Esophagus muscularis mucosa (tissue), 4 donors: Measurements from ENCODE around the gene RND1. TPM values are rescaled to one million over a fixed set of nuclear protein-coding genes. Genes with fewer than 3 reads are reported as not detected.
"Not testable (repeated sequence)": the region's sequence is repeated elsewhere in the genome, so short reads cannot be mapped to it uniquely, and the experiment has no call there.

Experiments used
- DNase-seq: peaks from one replicate; pipeline ENCODE4 v3.0.0-alpha.2; 2017; ENCODE audit errors: extremely low spot score
- H3K27ac ChIP-seq, 4 donors: fragments of 200-600 bp; sonication (generic); replicated peaks in 1 of 4; 1 replicate in 3 of 4; 2 replicates in 1 of 4; pipeline ENCODE4 v1.5.1; 2016 to 2019; ENCODE audit warnings: mild to moderate bottlenecking in 1 of 4
- H3K27me3 ChIP-seq, 4 donors: fragments of 200-600 bp; sonication (generic); one replicate each; pipeline versions ENCODE4 v1.5.1 to v1.6.0; 2016 to 2019
- H3K36me3 ChIP-seq, 4 donors: fragments of 200-600 bp; sonication (generic); one replicate each; pipeline ENCODE4 v1.5.1; 2016 to 2019
- H3K4me1 ChIP-seq, 4 donors: fragments of 200-600 bp; sonication (generic); one replicate each; pipeline ENCODE4 v1.5.1; 2016 to 2019
- H3K4me3 ChIP-seq, 4 donors: fragments of 200-600 bp; sonication (generic); 1 replicate in 2 of 4; 2 replicates in 2 of 4; pipeline ENCODE4 v1.5.1; 2016 to 2019; ENCODE audit warnings: mild to moderate bottlenecking in 4 of 4, moderate library complexity in 1 of 4
- H3K9me3 ChIP-seq, 4 donors: fragments of 200-600 bp; sonication (generic); 1 replicate in 3 of 4; 2 replicates in 1 of 4; pipeline ENCODE4 v1.5.1; 2016 to 2019
- CTCF ChIP-seq, 3 experiments: fragments of 200-600 bp in 2 of 3; fragments of 450-650 bp in 1 of 3; sonication (generic) in 2 of 3; IDR thresholded peaks; one replicate each; pipeline ENCODE4 v1.5.1; 2017 to 2019; ENCODE audit warnings: antibody characterized with exemption in 3 of 3, mild to moderate bottlenecking in 2 of 3, moderate library complexity in 1 of 3
- EP300 ChIP-seq: sonication (generic); formaldehyde crosslinking; IDR thresholded peaks from one replicate; pipeline ENCODE4 v1.6.1; 2017; ENCODE audit warnings: antibody characterized with exemption
- POLR2A ChIP-seq: fragments of 450-650 bp; IDR thresholded peaks from one replicate; pipeline ENCODE4 v1.6.1; 2017; ENCODE audit warnings: antibody characterized with exemption, moderate library complexity, mild to moderate bottlenecking, low read depth
- POLR2AphosphoS5 ChIP-seq, 2 donors: sonication (generic); formaldehyde crosslinking; IDR thresholded peaks; one replicate each; pipeline ENCODE4 v1.6.1; 2017; ENCODE audit warnings: antibody characterized with exemption in 2 of 2
- WGBS: methylation state at CpG from one replicate; pipeline ENCODE4 v1.1.5; 2018; 5-methylcytosine and 5-hydroxymethylcytosine counted together
- intact Hi-C: fragments of 100-400 bp; cut with DNase I; formaldehyde crosslinking; loops from one replicate; pipeline ENCODE4 v1.15.1; 2023
- total RNA-seq, 4 donors: library from RNA; depleted of rRNA; stranded (reverse); fragments of >200 nt; gene quantifications; one replicate each; pipeline versions ENCODE4 v1.1.0 to v1.2.1, GENCODE V29; 2016

Gene RND1
- total RNA-seq: 1 to 10 TPM in 1 of 4 donors, under 1 TPM in 2, not detected in 1; 0.29 to 6.5 (median 0.32) TPM

GRCh38 chr12:48865281-48866051 lies at the start of gene RND1:
RND1 (minus strand) TSS chr12:48865870; CDS start chr12:48865767, 103 bp downstream.
- Histone ChIP-seq H3K27ac (peak within 1 kb of the TSS in 3 of 4 donors; percentile 35 to 53 (median 36)), H3K9me3 (no peaks in the 10 kb centered on the region), H3K36me3 (peaks cover 0 to 3% (median 0%) of the 10 kb centered on the region in 4 donors), H3K27me3 (peaks cover 0 to 39% (median 2%) of the 10 kb centered on the region in 4 donors), H3K4me1 (peaks cover 4 to 17% (median 16%) of the 10 kb centered on the region in 4 donors), H3K4me3 (peak within 1 kb of the TSS; percentile 60 to 75 (median 66))
- DNase-seq: peak; percentile 98
- WGBS: 5% methylated on average over 11 of the region's 32 CpGs
- TF ChIP-seq POLR2A (peak; percentile 69), POLR2AphosphoS5 (IDR thresholded peaks at IDR 0.05) (peak; percentile 99), EP300 (no peak), CTCF (IDR thresholded peaks at IDR 0.05) (no peak)
- intact Hi-C loops: no loop called here

- DNase-seq: no peak
- Histone ChIP-seq H3K27ac (no peak overlapping the region), H3K4me3 (no peak overlapping the region), H3K4me1 (no peaks in the 10 kb centered on the region), H3K27me3 (no peaks in the 10 kb centered on the region), H3K36me3 (no peaks in the 10 kb centered on the region), H3K9me3 (no peaks in the 10 kb centered on the region)
- TF ChIP-seq POLR2AphosphoS5 (IDR thresholded peaks at IDR 0.05): no peak
- TF ChIP-seq EP300: no peak
- TF ChIP-seq CTCF (IDR thresholded peaks at IDR 0.05): no peak
- TF ChIP-seq POLR2A: no peak
- intact Hi-C loops: no loop called here
Measured at GRCh38 chr12:48910196-48910595, 44.5 kb upstream of the RND1 start.

- H3K36me3 ChIP-seq, intact Hi-C loops, H3K4me3 ChIP-seq, DNase-seq, H3K27ac ChIP-seq, H3K27me3 ChIP-seq, H3K4me1 ChIP-seq, H3K9me3 ChIP-seq: not testable (repeated sequence)
- WGBS: 82% methylated on average over 11 of the region's 11 CpGs
Measured at GRCh38 chr12:48909698-48910097, 44.0 kb upstream of the RND1 start.

- no peaks in the 10 kb centered on the region for H3K9me3 ChIP-seq
- TF ChIP-seq EP300 (no peak), POLR2A (no peak), CTCF (IDR thresholded peaks at IDR 0.05) (no peak), POLR2AphosphoS5 (IDR thresholded peaks at IDR 0.05) (no peak)
- intact Hi-C loops: no loop called here
- 66% methylated on average over 3 of the region's 3 CpGs for WGBS
- no peaks in the 10 kb centered on the region for H3K36me3 ChIP-seq
- H3K4me1 ChIP-seq: peaks cover 0 to 15% (median 12%) of the 10 kb centered on the region in 4 donors
- no peak overlapping the region for H3K27ac ChIP-seq
- no peak for DNase-seq
- H3K4me3 ChIP-seq: no peak overlapping the region
- H3K27me3 ChIP-seq: no peaks in the 10 kb centered on the region
Measured at GRCh38 chr12:48907245-48907644, 41.6 kb upstream of the RND1 start.

GRCh38 chr12:48903982-48904411 lies 38.3 kb upstream of the RND1 start:
- Histone ChIP-seq H3K27me3 (peaks cover 0 to 1% (median 0%) of the 10 kb centered on the region in 4 donors), H3K36me3 (no peaks in the 10 kb centered on the region), H3K9me3 (no peaks in the 10 kb centered on the region), H3K4me1 (peaks cover 0 to 15% (median 12%) of the 10 kb centered on the region in 4 donors), H3K4me3 (peak overlapping the region; percentile 39 to 55 (median 44)), H3K27ac (no peak overlapping the region)
- under 1% methylated on average over 19 of the region's 19 CpGs for WGBS
- intact Hi-C loops: no loop called here
- DNase-seq: no peak
- TF ChIP-seq CTCF (IDR thresholded peaks at IDR 0.05): peak; percentile 35 to 62 (median 58)
- no peak for TF ChIP-seq POLR2A
